ENCODE results near the gene SOX13. TPM values are rescaled to one million over a fixed set of nuclear protein-coding genes. Genes with fewer than 3 reads are reported as not detected.

The SOX13 gene
- total and polyA plus RNA-seq, 2 of the 4 experiments (the other 2 are of a cell fraction): 0.54 to 3.5 TPM

- H3K4me2 ChIP-seq (ENCODE audit: low read depth, low read length): no peak overlapping the region
- H2AK9ac ChIP-seq (replicated peaks; ENCODE audit: low read depth, low read length, poor library complexity): no peak overlapping the region
- H4K20me1 ChIP-seq (ENCODE audit: insufficient read depth, low read length): no peaks in the 10 kb centered on the region; the same call in none of the 2 replicates
- peaks cover 8% of the 10 kb centered on the region; the same call in 1 of the 2 replicates for H3K4me1 ChIP-seq (ENCODE audit: control insufficient read depth, insufficient read depth, low read length)
- ChIA-PET CTCF (interaction anchor here (0.9 kb wide), 1 partner anchor 237 kb away, joined by 3 read pairs; no protein-coding TSS in a partner anchor), POLR2A (ENCODE audit: unreplicated experiment) (no interaction called here)
- H2BK20ac ChIP-seq (ENCODE audit: low read depth, low read length): no peak overlapping the region
- DNase-seq: no peak
- no peak overlapping the region for H2AK5ac ChIP-seq (ENCODE audit: low read depth, low read length)
- intact Hi-C loops (cut with micrococcal nuclease): no loop called here
- in situ Hi-C loops (cut with MboI; ENCODE audit: low sequenced_read_pairs): no loop called here
- H3K9me1 ChIP-seq (ENCODE audit: insufficient read depth, low read length): peaks cover 3% of the 10 kb centered on the region; the same call in 1 of the 2 replicates
- H2BK120ac ChIP-seq (ENCODE audit: low read depth, low read length): no peak overlapping the region
- WGBS, 2 experiments (ENCODE audit: extremely low coverage in 2 of 2, insufficient read length in 1 of 2): no CpG with 5 or more reads among the region's 2 CpGs
- H2BK15ac ChIP-seq (ENCODE audit: low read depth, low read length): no peak overlapping the region
- H2BK5ac ChIP-seq (ENCODE audit: low read depth, low read length, poor library complexity, severe bottlenecking): no peak overlapping the region
- dilution Hi-C loops (cut with HindIII; ENCODE audit: low sequenced_read_pairs, unreplicated experiment): no loop called here
- BruUV-seq (replicated peaks): no TSS peak
- no peak overlapping the region for H3K4ac ChIP-seq (ENCODE audit: low read depth, low read length)
- no peak overlapping the region for H4K8ac ChIP-seq (ENCODE audit: low read depth in 2 of 2, low read length in 2 of 2)
- H3K27ac ChIP-seq (ENCODE audit: insufficient read depth, low read length): no peak overlapping the region
- no peaks in the 10 kb centered on the region for H3K27me3 ChIP-seq (ENCODE audit: control insufficient read depth, insufficient read depth, low read length)
- no peak overlapping the region for H3K14ac ChIP-seq (replicated peaks; ENCODE audit: low read depth, low read length)
- no peak overlapping the region for H4K91ac ChIP-seq (ENCODE audit: insufficient read depth, low read depth, low read length)
- ATAC-seq (ENCODE audit: low read depth): no peak
- H4K5ac ChIP-seq (ENCODE audit: low read depth, low read length): no peak overlapping the region
- no peaks in the 10 kb centered on the region for H3K9me3 ChIP-seq (ENCODE audit: control insufficient read depth, insufficient read depth, low read length)
- peaks cover 0 to 8% of the 10 kb centered on the region in 2 experiments; a peak in 2 of 4 replicates for H3K79me1 ChIP-seq (ENCODE audit: low read depth in 1 of 2, low read length in 2 of 2)
- no peak overlapping the region for H3K9ac ChIP-seq (ENCODE audit: low read depth, low read length)
- H3K18ac ChIP-seq (ENCODE audit: low read depth, low read length): no peak overlapping the region
- no peak overlapping the region for H3K56ac ChIP-seq (ENCODE audit: extremely low read depth, insufficient read depth, low read length)
- H3K36me3 ChIP-seq (ENCODE audit: control insufficient read depth, insufficient read depth, low read length): no peaks in the 10 kb centered on the region
- no peak overlapping the region for H3K4me3 ChIP-seq (ENCODE audit: insufficient read depth, low read depth, low read length)
- no peak for TF ChIP-seq RAD21 (IDR thresholded peaks at IDR 0.05; ENCODE audit: low read length)
- TF ChIP-seq CTCF (conservative IDR thresholded peaks at IDR 0.05; ENCODE audit: low read depth, low read length): no peak
- no peak for TF ChIP-seq ELK1 (IDR thresholded peaks at IDR 0.05; ENCODE audit: borderline replicate concordance, low read depth, low read length)
- no peak for TF ChIP-seq USF2 (IDR thresholded peaks at IDR 0.05; ENCODE audit: low read depth, low read length)
- TF ChIP-seq POLR2A (IDR thresholded peaks at IDR 0.05; ENCODE audit: low read depth, low read length): no peak
- no peak for TF ChIP-seq RFX5 (IDR thresholded peaks at IDR 0.05; ENCODE audit: low read depth, low read length)
- TF ChIP-seq SMC3 (IDR thresholded peaks at IDR 0.05; ENCODE audit: low read depth, low read length): no peak
- TF ChIP-seq CHD1 (IDR thresholded peaks at IDR 0.05; ENCODE audit: low read depth, low read length): no peak
- TF ChIP-seq MAFK (IDR thresholded peaks at IDR 0.05; ENCODE audit: low read depth, low read length): no peak
- TF ChIP-seq NFE2L2 (IDR thresholded peaks at IDR 0.05; ENCODE audit: low read depth, low read length): no peak
- TF ChIP-seq MXI1 (IDR thresholded peaks at IDR 0.05; ENCODE audit: borderline replicate concordance, low read depth, low read length): no peak
- TF ChIP-seq FOS (IDR thresholded peaks at IDR 0.05; ENCODE audit: low read depth, low read length): no peak
- TF ChIP-seq BHLHE40 (IDR thresholded peaks at IDR 0.05; ENCODE audit: low read depth, low read length): no peak
- no peak overlapping the region for H3K23ac ChIP-seq (ENCODE audit: low read depth, low read length)
- H2AFZ ChIP-seq (replicated peaks; ENCODE audit: low read length, poor library complexity): no peak overlapping the region
These were observed 35.0 kb downstream of the SOX13 start for GRCh38 chr1:204107892-204108291.
